Measurements from ENCODE around the gene RPL26. TPM values are rescaled to one million over a fixed set of nuclear protein-coding genes. Genes with fewer than 3 reads are reported as not detected.
"Not testable (repeated sequence)": the region's sequence is repeated elsewhere in the genome, so short reads cannot be mapped to it uniquely, and the experiment has no call there.

Gene RPL26
- total RNA-seq, 2 donors from 2014 or later, result 1,223 to 1,367 TPM

- no peak overlapping the region for H3K4me3 ChIP-seq
- no peak overlapping the region for H3K27ac ChIP-seq
- no peak overlapping the region for H3K9ac ChIP-seq (ENCODE audit: low read depth in 2 of 2, low read length in 2 of 2)
- H3K27me3 ChIP-seq, result no peaks in the 10 kb centered on the region
- H3K9me3 ChIP-seq, result no peaks in the 10 kb centered on the region
- no peak for DNase-seq
- H3K4me1 ChIP-seq, result peaks cover 22% of the 10 kb centered on the region
- intact Hi-C loops (cut with DNase I), result loop anchor here (10.0 kb wide), 1 partner anchor 125 kb away; no protein-coding TSS in a partner anchor
- peaks cover 12% of the 10 kb centered on the region for H3K36me3 ChIP-seq
- TF ChIP-seq CTCF (IDR thresholded peaks at IDR 0.05), result no peak
Measured at GRCh38 chr17:8380049-8380448, 2.9 kb downstream of the RPL26 start.

GRCh38 chr17:8378117-8378516, 4.9 kb downstream of the RPL26 start:
- peaks cover 12% of the 10 kb centered on the region for H3K36me3 ChIP-seq
- H3K27ac ChIP-seq; H3K27me3 ChIP-seq; DNase-seq; H3K4me3 ChIP-seq; H3K9ac ChIP-seq (ENCODE audit: low read depth in 2 of 2, low read length in 2 of 2); H3K9me3 ChIP-seq; intact Hi-C loops (cut with DNase I): not testable (repeated sequence)
- peaks cover 19% of the 10 kb centered on the region for H3K4me1 ChIP-seq

GRCh38 chr17:8377422-8377821, 5.6 kb downstream of the RPL26 start:
- H3K4me1 ChIP-seq, result peaks cover 19% of the 10 kb centered on the region
- H3K27ac ChIP-seq, result peak overlapping the region; percentile 91
- no peaks in the 10 kb centered on the region for H3K9me3 ChIP-seq
- DNase-seq, result no peak
- no peak overlapping the region for H3K4me3 ChIP-seq
- TF ChIP-seq CTCF (IDR thresholded peaks at IDR 0.05), result no peak
- peak overlapping the region in 1 of 2 donors; percentile 97 for H3K9ac ChIP-seq (ENCODE audit: low read depth in 2 of 2, low read length in 2 of 2)
- H3K27me3 ChIP-seq, result no peaks in the 10 kb centered on the region
- H3K36me3 ChIP-seq, result peaks cover 12% of the 10 kb centered on the region
- intact Hi-C loops (cut with DNase I), result no loop called here

- Histone ChIP-seq H3K27ac (peak within 1 kb of the TSS; percentile 91), H3K4me1 (peaks cover 13% of the 10 kb centered on the region), H3K9ac (ENCODE audit: low read depth in 2 of 2, low read length in 2 of 2) (peak within 1 kb of the TSS; percentile 86 to 97), H3K27me3 (no peaks in the 10 kb centered on the region), H3K4me3 (peak within 1 kb of the TSS; percentile 67), H3K9me3 (no peaks in the 10 kb centered on the region), H3K36me3 (peaks cover 12% of the 10 kb centered on the region)
- peak; percentile 42 for TF ChIP-seq CTCF (IDR thresholded peaks at IDR 0.05)
- intact Hi-C loops (cut with DNase I), result no loop called here
- peak; percentile 95 for DNase-seq
Measured at GRCh38 chr17:8376271-8377067, 6.5 kb downstream of the RPL26 start, which contains the start of gene KRABD2. Gene KRABD2 (minus strand): TSS chr17:8376704.

- intact Hi-C loops (cut with DNase I), result no loop called here
- no peaks in the 10 kb centered on the region for H3K9me3 ChIP-seq
- peaks cover 6% of the 10 kb centered on the region for H3K4me1 ChIP-seq
- no peak for TF ChIP-seq CTCF (IDR thresholded peaks at IDR 0.05)
- H3K36me3 ChIP-seq, result peaks cover 12% of the 10 kb centered on the region
- H3K9ac ChIP-seq (ENCODE audit: low read depth in 2 of 2, low read length in 2 of 2), result peak overlapping the region; percentile 86 to 97
- H3K4me3 ChIP-seq, result peak overlapping the region; percentile 67
- H3K27ac ChIP-seq, result peak overlapping the region; percentile 91
- peak; percentile 40 for DNase-seq
- H3K27me3 ChIP-seq, result no peaks in the 10 kb centered on the region
Measured at GRCh38 chr17:8375738-8376259, 7.2 kb downstream of the RPL26 start.

GRCh38 chr17:8373856-8374255, 9.1 kb downstream of the RPL26 start:
- intact Hi-C loops (cut with DNase I); H3K36me3 ChIP-seq: not testable (repeated sequence)

More at GRCh38 chr17:8373856-8374255, 9.1 kb downstream of the RPL26 start:
- not testable (repeated sequence) for H3K4me1 ChIP-seq; DNase-seq; H3K4me3 ChIP-seq; H3K9ac ChIP-seq (ENCODE audit: low read depth in 2 of 2, low read length in 2 of 2); H3K9me3 ChIP-seq; H3K27ac ChIP-seq; H3K27me3 ChIP-seq
